HepG2 (cell line): ENCODE data around the gene TBC1D14. TPM values are rescaled to one million over a fixed set of nuclear protein-coding genes. Genes with fewer than 3 reads are reported as not detected.

ENCODE experiments used
- ATAC-seq: fragments of 200-7000 bp; cut with Tn5 transposase; 3 replicates; pipeline ENCODE4 v1.9.1; 2020; ENCODE audit warnings: mild to moderate bottlenecking, moderate library complexity
- BruUV-seq: library from RNA; stranded (reverse); fragments of 400-500 nt; replicated peaks from 2 replicates; lab custom pipeline; 2021; lab: Mats Ljungman, UMichigan
- CTCF ChIA-PET: fragments of 300-600 bp; formaldehyde crosslinking; extraction: SDS; loops from one replicate; lab custom pipeline; 2021; ENCODE audit warnings: low total read pairs, inconsistent platforms, low intra/inter-chr PET ratio; lab: Yijun Ruan, JAX
- POLR2A ChIA-PET: fragments of 350-600 bp; sonication (Branson Sonifier 250); formaldehyde crosslinking; loops from one replicate; lab custom pipeline; 2020; ENCODE audit warnings: antibody characterized with exemption, inconsistent platforms; lab: Yijun Ruan, JAX
- DNase-seq: peaks from one replicate; pipeline ENCODE4 v3.0.0-alpha.2; 2015; ENCODE audit warnings: low spot score
- FAIRE-seq: peaks from 3 replicates; lab custom pipeline; 2011; peaks lifted over from hg19 to GRCh38; lab: Jason Lieb, UNC
- H2AFZ ChIP-seq: one replicate; pipeline ENCODE4 v1.6.1; 2011; ENCODE audit warnings: low read length, inconsistent platforms
- H3K27ac ChIP-seq: fragments of 300-600 bp; 3 replicates; pipeline ENCODE4 v1.8.0; 2011; ENCODE audit warnings: mixed run types, mild to moderate bottlenecking, mixed read lengths, low read length, inconsistent platforms; ENCODE audit not compliant: insufficient read depth; ENCODE audit errors: extremely low read length
- H3K27me3 ChIP-seq, 2 experiments: fragments of 200-600 bp in 1 of 2; 2 replicates in 1 of 2; 3 replicates in 1 of 2; pipeline versions ENCODE4 v1.6.0 to v1.8.0; 2011; ENCODE audit warnings: low read length in 2 of 2, mild to moderate bottlenecking in 2 of 2, moderate library complexity in 2 of 2, inconsistent platforms in 1 of 2; ENCODE audit not compliant: insufficient read depth in 2 of 2, control insufficient read depth in 1 of 2
- H3K36me3 ChIP-seq, 2 experiments: fragments of 200-600 bp in 1 of 2; replicated peaks in 1 of 2; 2 replicates in 1 of 2; 3 replicates in 1 of 2; pipeline versions ENCODE4 v1.5.1 to v1.8.0; 2011; ENCODE audit warnings: low read length in 2 of 2, inconsistent platforms in 1 of 2; ENCODE audit not compliant: insufficient read depth in 2 of 2, control insufficient read depth in 1 of 2
- H3K4me1 ChIP-seq: 2 replicates; pipeline ENCODE4 v1.5.1; 2012; ENCODE audit warnings: low read length, inconsistent platforms; ENCODE audit not compliant: insufficient read depth
- H3K4me2 ChIP-seq: 2 replicates; pipeline ENCODE4 v1.6.0; 2011; ENCODE audit warnings: low read depth, low read length, inconsistent platforms
- H3K4me3 ChIP-seq, 3 experiments: fragments of 200-600 bp in 1 of 3; sonication (generic), shearing (Covaris generic) in 1 of 3; replicated peaks in 1 of 3; 2 replicates each; pipeline ENCODE4 v1.5.1; 2011 to 2016; ENCODE audit warnings: low read length in 3 of 3, inconsistent platforms in 2 of 3, low read depth in 2 of 3, mild to moderate bottlenecking in 2 of 3, control low read depth in 1 of 3, mixed read lengths in 1 of 3; ENCODE audit not compliant: insufficient read depth in 1 of 3
- H3K79me2 ChIP-seq: one replicate; pipeline ENCODE4 v1.6.1; 2011; ENCODE audit warnings: low read length, inconsistent platforms; ENCODE audit not compliant: insufficient read depth
- H3K9ac ChIP-seq: 2 replicates; pipeline ENCODE4 v1.6.0; 2011; ENCODE audit warnings: mild to moderate bottlenecking, low read depth, low read length, inconsistent platforms; ENCODE audit not compliant: insufficient read depth
- H3K9me3 ChIP-seq: 2 replicates; pipeline ENCODE4 v1.5.1; 2012; ENCODE audit warnings: mild to moderate bottlenecking, low read length
- H4K20me1 ChIP-seq: 2 replicates; pipeline ENCODE4 v1.6.0; 2011; ENCODE audit warnings: inconsistent platforms, mild to moderate bottlenecking, low read length, moderate library complexity; ENCODE audit not compliant: insufficient read depth
- CBX1 ChIP-seq: IDR thresholded peaks from one replicate; pipeline ENCODE4 v1.6.1; 2016; ENCODE audit warnings: antibody characterized with exemption, low read depth
- CEBPB ChIP-seq: IDR thresholded peaks from 2 replicates; pipeline ENCODE4 v1.6.1; 2011; ENCODE audit warnings: low read depth, low read length, improper control_type of control experiment, borderline replicate concordance
- ETV6 ChIP-seq: sonication (generic); formaldehyde crosslinking; conservative IDR thresholded peaks from 2 replicates; pipeline ENCODE4 v1.4.0; 2020; ENCODE audit warnings: missing genetic modification reagents
- HNF4G ChIP-seq, 2 experiments: sonication (generic) in 1 of 2; formaldehyde crosslinking in 1 of 2; IDR thresholded peaks; 2 replicates each; pipeline versions ENCODE4 v1.4.0 to v1.6.1; 2011 to 2020; ENCODE audit warnings: borderline replicate concordance in 2 of 2, low read depth in 2 of 2, mild to moderate bottlenecking in 2 of 2, low read length in 1 of 2, missing genetic modification reagents in 1 of 2, moderate library complexity in 1 of 2
- KDM2A ChIP-seq: sonication (generic); formaldehyde crosslinking; IDR thresholded peaks from 2 replicates; pipeline ENCODE4 v1.4.0; 2020; ENCODE audit warnings: low read depth, missing genetic modification reagents, borderline replicate concordance
- MED13 ChIP-seq: sonication (generic); formaldehyde crosslinking; IDR thresholded peaks from 2 replicates; pipeline ENCODE4 v1.5.0; 2020; ENCODE audit warnings: missing genetic modification reagents
- NAIF1 ChIP-seq: sonication (generic); formaldehyde crosslinking; IDR thresholded peaks from 2 replicates; pipeline ENCODE4 v1.5.0; 2020; ENCODE audit warnings: mild to moderate bottlenecking, missing genetic modification reagents, borderline replicate concordance
- SPEN ChIP-seq: sonication (generic); formaldehyde crosslinking; IDR thresholded peaks from 2 replicates; pipeline ENCODE4 v1.5.1; 2020; ENCODE audit warnings: low read depth, mild to moderate bottlenecking, missing genetic modification reagents
- ZFY ChIP-seq: sonication (generic); formaldehyde crosslinking; IDR thresholded peaks from 2 replicates; pipeline ENCODE4 v1.4.0; 2020; ENCODE audit warnings: missing genetic modification reagents
- ZNF232 ChIP-seq: sonication (generic); formaldehyde crosslinking; IDR thresholded peaks from 2 replicates; pipeline ENCODE4 v1.4.0; 2020; ENCODE audit warnings: missing genetic modification reagents, borderline replicate concordance
- ZNF263 ChIP-seq: sonication (generic); formaldehyde crosslinking; IDR thresholded peaks from 2 replicates; pipeline ENCODE4 v1.4.0; 2020; ENCODE audit warnings: missing genetic modification reagents
- ZNF331 ChIP-seq: sonication (generic); formaldehyde crosslinking; IDR thresholded peaks from 2 replicates; pipeline ENCODE4 v1.4.0; 2020; ENCODE audit warnings: missing genetic modification reagents
- ZNF572 ChIP-seq: sonication (generic); formaldehyde crosslinking; IDR thresholded peaks from 2 replicates; pipeline ENCODE4 v1.5.1; 2020; ENCODE audit warnings: mild to moderate bottlenecking, missing genetic modification reagents
- WGBS: methylation state at CpG from one replicate; pipeline ENCODE4 v1.1.6; 2017; ENCODE audit warnings: low lambda C conversion rate; 5-methylcytosine and 5-hydroxymethylcytosine counted together
- in situ Hi-C: cut with HindIII; loops from 2 replicates; pipeline ENCODE4 v1.10.0; 2017; ENCODE audit warnings: low pct_unique_long_range_greater_than_20kb; ENCODE audit not compliant: extremely low pct_ligation_motif_present
- intact Hi-C: fragments of 100-400 bp; cut with micrococcal nuclease; formaldehyde crosslinking; loops from one replicate; pipeline ENCODE4 v1.10.0; 2022; ENCODE audit not compliant: unreplicated experiment
- polyA plus RNA-seq, 8 experiments: library from polyadenylated mRNA; depleted of rRNA in 3 of 8; stranded (reverse) in 7 of 8; unstranded in 1 of 8; fragments of >200 nt; fragmentation: Illumina TruSeq in 4 of 8; extraction: Trizol in 4 of 8; gene quantifications; 2 replicates each; pipeline versions ENCODE4 v1.2.1 to v1.2.3, GENCODE V29; 2011 to 2016; ENCODE audit warnings: low read depth in 4 of 8, missing spikeins in 1 of 8, mixed read lengths in 1 of 8; ENCODE audit not compliant: insufficient read depth in 1 of 8
- total RNA-seq, 5 experiments: library from RNA; depleted of rRNA; stranded (reverse); fragments of >200 nt; fragmentation: Illumina TruSeq; extraction: Trizol; gene quantifications; 2 replicates each; pipeline ENCODE4 v1.2.3, GENCODE V29; 2016; ENCODE audit warnings: low read depth in 1 of 5
- TF ChIP-seq, protein P1 (sequence below): sonication (generic); formaldehyde crosslinking; IDR thresholded peaks from 2 replicates; pipeline ENCODE4 v1.4.0; 2020; ENCODE audit warnings: missing genetic modification reagents
- TF ChIP-seq, protein P2 (sequence below): sonication (generic); formaldehyde crosslinking; IDR thresholded peaks from 2 replicates; pipeline ENCODE4 v1.5.0; 2020; ENCODE audit warnings: mild to moderate bottlenecking, missing genetic modification reagents
- TF ChIP-seq, protein P3 (sequence below): sonication (generic); formaldehyde crosslinking; IDR thresholded peaks from 2 replicates; pipeline ENCODE4 v1.9.0; 2022; ENCODE audit warnings: missing genetic modification reagents, mild to moderate bottlenecking, borderline replicate concordance

TBC1D14 gene
- total and polyA plus RNA-seq, 2 of the 13 experiments (the other 11 are each of a cell fraction or from before 2014, with no cell fraction given) = 29.5 to 46.5 TPM

DNA sequence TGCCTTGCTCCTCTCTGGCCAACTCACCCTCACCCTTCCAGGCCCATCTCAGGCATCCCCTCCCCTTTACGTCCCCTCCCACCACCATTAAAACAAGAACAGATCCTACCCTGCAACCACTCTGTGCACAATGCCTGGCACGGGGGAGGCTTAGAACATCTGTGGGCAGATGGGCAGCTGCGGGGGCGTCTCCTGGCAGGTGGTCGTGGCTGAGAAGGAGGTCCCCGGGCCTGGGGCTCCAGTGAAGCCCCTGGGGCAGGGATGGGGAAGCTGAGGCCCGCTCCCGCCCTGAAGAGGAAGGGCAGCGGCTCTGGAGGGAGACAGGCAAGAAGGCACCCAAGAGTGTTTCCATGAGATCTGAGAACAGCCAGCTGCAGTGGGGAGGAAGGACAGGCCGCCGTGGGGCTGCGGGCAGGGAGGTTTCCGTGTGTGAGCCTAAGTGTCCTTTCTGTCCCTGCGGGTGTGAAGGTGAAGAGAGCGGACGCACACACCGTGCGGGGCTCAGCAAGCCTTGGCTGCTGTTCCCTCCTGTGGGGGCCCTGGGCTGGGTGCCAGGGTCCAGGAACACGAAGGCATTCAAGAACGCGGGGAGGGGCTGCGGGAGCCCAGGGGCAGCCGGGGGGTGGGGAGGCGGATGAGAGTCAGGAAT is 7.8 kb upstream of the TBC1D14 start:
- ATAC-seq (peak; percentile 24), DNase-seq (no peak), FAIRE-seq (no peak)
- H3K4me1 ChIP-seq = peaks cover 90% of the 10 kb centered on the region
- ChIA-PET POLR2A (interaction anchor here (1.1 to 11.5 kb wide), 3 partner anchors 7 to 152 kb away, joined by 3 to 215 read pairs (median 4); no protein-coding TSS in a partner anchor), CTCF (no interaction called here)
- in situ Hi-C loops (loop anchor here (10.0 kb wide), 1 partner anchor 173 kb away; no protein-coding TSS in a partner anchor), intact Hi-C loops (loop anchor here (10.0 kb wide), 1 partner anchor 143 kb away; the partner anchor contains the start of gene TADA2B)
- no TSS peak for BruUV-seq
- H2AFZ ChIP-seq = no peak overlapping the region
- no peaks in the 10 kb centered on the region for H3K36me3 ChIP-seq
- H3K9me3 ChIP-seq = no peaks in the 10 kb centered on the region
- H3K9ac ChIP-seq = peak overlapping the region; percentile 17; the same call in 1 of the 2 replicates
- no peak overlapping the region for H3K4me3 ChIP-seq
- no peaks in the 10 kb centered on the region for H4K20me1 ChIP-seq
- 71% methylated on average over 18 of the region's 24 CpGs for WGBS
- peak overlapping the region; percentile 78 for H3K27ac ChIP-seq
- H3K27me3 ChIP-seq = no peaks in the 10 kb centered on the region
- H3K79me2 ChIP-seq = no peaks in the 10 kb centered on the region
- H3K4me2 ChIP-seq = no peak overlapping the region
- TF ChIP-seq ETV6 (CRISPR knock-in tag) (no peak), ZNF572 (no peak), MED13 (0 out of 2 replicates have a peak, but pooled peaks have one; percentile 5), ZNF331 (CRISPR knock-in tag) (peak; percentile 33; the same call in 1 of the 2 replicates), HNF4G (IDR thresholded peaks at IDR 0.05; ENCODE audit: borderline replicate concordance, low read depth, low read length) (0 out of 2 replicates have a peak, but pooled peaks have one; percentile 24), HNF4G (CRISPR knock-in tag; IDR thresholded peaks at IDR 0.05; ENCODE audit: borderline replicate concordance, low read depth) (no peak), ZNF263 (CRISPR knock-in tag) (peak; percentile 53; the same call in 1 of the 2 replicates), KDM2A (CRISPR knock-in tag) (0 out of 2 replicates have a peak, but pooled peaks have one; percentile 13), CEBPB (no peak), CBX1 (no peak), NAIF1 (CRISPR knock-in tag) (0 out of 2 replicates have a peak, but pooled peaks have one; percentile 34), ZFY (CRISPR knock-in tag) (peak; percentile 5; the same call in 1 of the 2 replicates), SPEN (0 out of 2 replicates have a peak, but pooled peaks have one; percentile 21), ZNF232 (no peak)
- TF ChIP-seq, protein P1, sequence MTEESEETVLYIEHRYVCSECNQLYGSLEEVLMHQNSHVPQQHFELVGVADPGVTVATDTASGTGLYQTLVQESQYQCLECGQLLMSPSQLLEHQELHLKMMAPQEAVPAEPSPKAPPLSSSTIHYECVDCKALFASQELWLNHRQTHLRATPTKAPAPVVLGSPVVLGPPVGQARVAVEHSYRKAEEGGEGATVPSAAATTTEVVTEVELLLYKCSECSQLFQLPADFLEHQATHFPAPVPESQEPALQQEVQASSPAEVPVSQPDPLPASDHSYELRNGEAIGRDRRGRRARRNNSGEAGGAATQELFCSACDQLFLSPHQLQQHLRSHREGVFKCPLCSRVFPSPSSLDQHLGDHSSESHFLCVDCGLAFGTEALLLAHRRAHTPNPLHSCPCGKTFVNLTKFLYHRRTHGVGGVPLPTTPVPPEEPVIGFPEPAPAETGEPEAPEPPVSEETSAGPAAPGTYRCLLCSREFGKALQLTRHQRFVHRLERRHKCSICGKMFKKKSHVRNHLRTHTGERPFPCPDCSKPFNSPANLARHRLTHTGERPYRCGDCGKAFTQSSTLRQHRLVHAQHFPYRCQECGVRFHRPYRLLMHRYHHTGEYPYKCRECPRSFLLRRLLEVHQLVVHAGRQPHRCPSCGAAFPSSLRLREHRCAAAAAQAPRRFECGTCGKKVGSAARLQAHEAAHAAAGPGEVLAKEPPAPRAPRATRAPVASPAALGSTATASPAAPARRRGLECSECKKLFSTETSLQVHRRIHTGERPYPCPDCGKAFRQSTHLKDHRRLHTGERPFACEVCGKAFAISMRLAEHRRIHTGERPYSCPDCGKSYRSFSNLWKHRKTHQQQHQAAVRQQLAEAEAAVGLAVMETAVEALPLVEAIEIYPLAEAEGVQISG = 0 out of 2 replicates have a peak, but pooled peaks have one; percentile 2
- TF ChIP-seq, protein P2, sequence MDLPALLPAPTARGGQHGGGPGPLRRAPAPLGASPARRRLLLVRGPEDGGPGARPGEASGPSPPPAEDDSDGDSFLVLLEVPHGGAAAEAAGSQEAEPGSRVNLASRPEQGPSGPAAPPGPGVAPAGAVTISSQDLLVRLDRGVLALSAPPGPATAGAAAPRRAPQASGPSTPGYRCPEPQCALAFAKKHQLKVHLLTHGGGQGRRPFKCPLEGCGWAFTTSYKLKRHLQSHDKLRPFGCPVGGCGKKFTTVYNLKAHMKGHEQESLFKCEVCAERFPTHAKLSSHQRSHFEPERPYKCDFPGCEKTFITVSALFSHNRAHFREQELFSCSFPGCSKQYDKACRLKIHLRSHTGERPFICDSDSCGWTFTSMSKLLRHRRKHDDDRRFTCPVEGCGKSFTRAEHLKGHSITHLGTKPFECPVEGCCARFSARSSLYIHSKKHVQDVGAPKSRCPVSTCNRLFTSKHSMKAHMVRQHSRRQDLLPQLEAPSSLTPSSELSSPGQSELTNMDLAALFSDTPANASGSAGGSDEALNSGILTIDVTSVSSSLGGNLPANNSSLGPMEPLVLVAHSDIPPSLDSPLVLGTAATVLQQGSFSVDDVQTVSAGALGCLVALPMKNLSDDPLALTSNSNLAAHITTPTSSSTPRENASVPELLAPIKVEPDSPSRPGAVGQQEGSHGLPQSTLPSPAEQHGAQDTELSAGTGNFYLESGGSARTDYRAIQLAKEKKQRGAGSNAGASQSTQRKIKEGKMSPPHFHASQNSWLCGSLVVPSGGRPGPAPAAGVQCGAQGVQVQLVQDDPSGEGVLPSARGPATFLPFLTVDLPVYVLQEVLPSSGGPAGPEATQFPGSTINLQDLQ (CRISPR knock-in tag) = no peak
- TF ChIP-seq, protein P3, sequence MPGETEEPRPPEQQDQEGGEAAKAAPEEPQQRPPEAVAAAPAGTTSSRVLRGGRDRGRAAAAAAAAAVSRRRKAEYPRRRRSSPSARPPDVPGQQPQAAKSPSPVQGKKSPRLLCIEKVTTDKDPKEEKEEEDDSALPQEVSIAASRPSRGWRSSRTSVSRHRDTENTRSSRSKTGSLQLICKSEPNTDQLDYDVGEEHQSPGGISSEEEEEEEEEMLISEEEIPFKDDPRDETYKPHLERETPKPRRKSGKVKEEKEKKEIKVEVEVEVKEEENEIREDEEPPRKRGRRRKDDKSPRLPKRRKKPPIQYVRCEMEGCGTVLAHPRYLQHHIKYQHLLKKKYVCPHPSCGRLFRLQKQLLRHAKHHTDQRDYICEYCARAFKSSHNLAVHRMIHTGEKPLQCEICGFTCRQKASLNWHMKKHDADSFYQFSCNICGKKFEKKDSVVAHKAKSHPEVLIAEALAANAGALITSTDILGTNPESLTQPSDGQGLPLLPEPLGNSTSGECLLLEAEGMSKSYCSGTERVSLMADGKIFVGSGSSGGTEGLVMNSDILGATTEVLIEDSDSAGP = 0 out of 2 replicates have a peak, but pooled peaks have one; percentile 44
